Measurements from ENCODE around the gene BAD.

Gene BAD

DNA sequence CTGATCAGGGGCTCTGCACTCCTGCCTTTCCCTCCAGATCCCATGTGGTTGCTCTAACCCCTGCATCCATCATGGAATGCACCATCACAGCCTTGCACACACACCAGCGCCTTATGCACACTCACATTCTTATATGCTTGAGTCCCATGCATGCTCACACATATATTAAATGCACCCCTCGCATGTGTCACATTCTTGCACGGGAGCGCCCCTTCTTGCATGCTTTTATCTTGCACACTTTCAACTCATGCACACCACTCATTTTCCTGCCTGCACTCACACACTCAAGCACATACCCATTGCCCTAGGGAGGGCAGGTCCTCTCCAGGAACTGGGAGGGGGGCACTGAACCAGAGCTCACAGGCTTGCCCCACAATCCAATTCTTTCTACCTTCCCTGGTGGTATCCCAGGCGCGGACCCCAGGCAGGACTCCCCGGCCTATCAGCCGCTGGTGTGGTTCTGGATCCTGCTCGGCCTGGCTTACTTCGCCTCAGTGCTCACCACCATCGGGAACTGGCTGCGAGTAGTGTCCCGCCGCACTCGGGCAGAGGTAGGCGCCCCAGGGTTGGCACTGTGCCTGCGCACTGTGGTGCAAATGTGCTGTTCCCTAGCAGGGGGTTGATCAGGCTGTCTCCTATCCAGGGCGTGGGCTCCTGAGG is 13.4 kb upstream of the BAD start:
- no peak for DNase-seq

DNA sequence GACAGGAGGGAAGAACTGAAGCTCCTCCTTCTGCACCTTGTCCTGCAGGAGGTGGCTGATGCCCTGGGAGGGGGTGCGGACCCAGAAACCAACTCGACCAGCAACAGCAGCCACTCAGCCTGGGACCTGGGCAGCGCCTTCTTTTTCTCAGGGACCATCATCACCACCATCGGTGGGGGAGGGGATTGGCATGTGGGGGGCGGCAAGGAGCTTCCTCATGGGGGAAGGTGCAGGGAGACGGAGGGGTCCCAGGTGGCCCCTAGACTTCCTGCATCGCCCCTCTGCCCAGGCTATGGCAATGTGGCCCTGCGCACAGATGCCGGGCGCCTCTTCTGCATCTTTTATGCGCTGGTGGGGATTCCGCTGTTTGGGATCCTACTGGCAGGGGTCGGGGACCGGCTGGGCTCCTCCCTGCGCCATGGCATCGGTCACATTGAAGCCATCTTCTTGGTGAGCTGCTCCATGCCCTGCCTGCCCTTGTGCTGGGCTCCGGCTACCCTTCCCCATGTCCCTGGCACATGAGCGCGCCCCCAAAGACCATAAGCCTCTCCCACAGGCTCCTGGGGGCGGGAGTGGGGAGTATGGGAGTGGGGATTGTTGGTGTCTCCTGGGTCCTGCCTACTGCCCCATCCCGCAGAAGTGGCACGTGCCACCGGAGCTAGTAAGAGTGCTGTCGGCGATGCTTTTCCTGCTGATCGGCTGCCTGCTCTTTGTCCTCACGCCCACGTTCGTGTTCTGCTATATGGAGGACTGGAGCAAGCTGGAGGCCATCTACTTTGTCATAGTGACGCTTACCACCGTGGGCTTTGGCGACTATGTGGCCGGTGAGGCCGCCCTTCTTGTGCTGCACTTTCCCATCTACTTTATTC is 12.6 kb upstream of the BAD start:
- no peak for DNase-seq

GRCh38 chr11:64296236-64296635 is 11.8 kb upstream of the BAD start:
- DNase-seq: no peak

- no peak for DNase-seq
Measured at GRCh38 chr11:64295760-64296159, 11.3 kb upstream of the BAD start.

GRCh38 chr11:64294774-64295173 is 10.3 kb upstream of the BAD start:
- DNase-seq: no peak

GRCh38 chr11:64292460-64293254 is 8.2 kb upstream of the BAD start:
- DNase-seq: peak in 1 of 51 donors; percentile 26

DNA sequence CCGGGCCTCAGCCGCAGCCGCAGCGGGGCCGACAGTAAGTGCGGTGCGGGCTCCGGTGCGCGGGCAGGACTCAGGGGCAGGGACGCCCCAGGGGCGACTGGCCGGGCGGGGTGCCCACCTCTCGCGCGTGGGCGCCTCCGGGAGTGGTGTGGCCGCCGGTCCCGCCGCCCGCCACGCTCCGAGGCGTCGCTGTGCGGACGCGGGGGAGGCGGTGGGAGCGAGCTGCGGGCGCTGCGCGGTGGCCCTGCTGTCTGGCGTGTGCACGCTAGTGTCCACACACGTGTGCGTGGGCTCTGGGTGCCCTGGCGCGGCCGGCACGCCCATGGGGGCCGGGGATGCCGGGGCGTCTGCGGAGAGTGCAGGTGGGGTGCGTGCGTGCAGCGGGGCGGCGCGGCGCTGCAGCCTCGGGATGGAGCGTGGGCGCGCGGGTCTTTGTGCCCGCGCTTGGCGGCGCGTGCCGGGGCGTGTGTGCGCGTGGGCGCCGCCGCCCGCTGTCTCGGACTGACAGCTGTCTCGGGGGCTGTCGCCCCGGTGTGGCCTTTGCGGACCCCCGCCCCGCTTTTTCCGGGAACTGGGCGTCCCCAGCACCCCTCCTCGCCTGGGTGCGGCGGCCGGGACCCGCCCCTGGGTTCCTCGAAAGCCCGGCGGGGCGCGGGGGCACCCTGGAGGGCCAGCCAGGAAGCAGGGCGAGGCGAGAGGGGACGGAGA is 7.4 kb upstream of the BAD start:
- peak in 5 of 51 donors; percentile 12 to 48 (median 39) for DNase-seq

DNA sequence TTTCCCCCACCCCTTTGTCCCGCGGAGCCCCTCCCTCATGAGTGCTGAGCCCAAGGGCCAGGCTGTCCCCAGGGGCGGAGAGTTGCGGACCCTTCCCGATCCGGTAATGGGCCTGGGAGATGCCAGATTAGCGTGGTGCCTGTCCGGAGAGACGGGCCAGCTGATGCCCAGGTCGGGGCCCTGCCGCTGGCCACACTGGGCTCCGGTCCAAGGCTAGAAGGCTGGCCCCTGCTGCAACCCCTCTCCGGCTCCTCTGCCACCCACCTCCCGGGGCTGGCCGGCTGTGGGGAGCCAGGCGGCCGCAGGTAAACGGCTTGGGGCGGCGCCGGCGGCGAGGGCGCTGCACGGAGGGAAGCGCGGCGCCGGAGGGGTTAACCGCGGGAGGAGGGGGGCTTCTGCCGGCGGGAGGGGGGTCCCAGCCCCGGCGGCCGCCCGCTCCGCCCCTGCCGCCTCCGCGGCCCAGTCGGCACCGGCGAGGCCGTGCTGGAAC is 6.8 kb upstream of the BAD start, which contains the start of gene KCNK4:
KCNK4 (plus strand) TSS at position 41 of the 490 bp plus-strand sequence. CDS start 1,717 bp downstream, outside the sequence.
- no peak for DNase-seq

DNA sequence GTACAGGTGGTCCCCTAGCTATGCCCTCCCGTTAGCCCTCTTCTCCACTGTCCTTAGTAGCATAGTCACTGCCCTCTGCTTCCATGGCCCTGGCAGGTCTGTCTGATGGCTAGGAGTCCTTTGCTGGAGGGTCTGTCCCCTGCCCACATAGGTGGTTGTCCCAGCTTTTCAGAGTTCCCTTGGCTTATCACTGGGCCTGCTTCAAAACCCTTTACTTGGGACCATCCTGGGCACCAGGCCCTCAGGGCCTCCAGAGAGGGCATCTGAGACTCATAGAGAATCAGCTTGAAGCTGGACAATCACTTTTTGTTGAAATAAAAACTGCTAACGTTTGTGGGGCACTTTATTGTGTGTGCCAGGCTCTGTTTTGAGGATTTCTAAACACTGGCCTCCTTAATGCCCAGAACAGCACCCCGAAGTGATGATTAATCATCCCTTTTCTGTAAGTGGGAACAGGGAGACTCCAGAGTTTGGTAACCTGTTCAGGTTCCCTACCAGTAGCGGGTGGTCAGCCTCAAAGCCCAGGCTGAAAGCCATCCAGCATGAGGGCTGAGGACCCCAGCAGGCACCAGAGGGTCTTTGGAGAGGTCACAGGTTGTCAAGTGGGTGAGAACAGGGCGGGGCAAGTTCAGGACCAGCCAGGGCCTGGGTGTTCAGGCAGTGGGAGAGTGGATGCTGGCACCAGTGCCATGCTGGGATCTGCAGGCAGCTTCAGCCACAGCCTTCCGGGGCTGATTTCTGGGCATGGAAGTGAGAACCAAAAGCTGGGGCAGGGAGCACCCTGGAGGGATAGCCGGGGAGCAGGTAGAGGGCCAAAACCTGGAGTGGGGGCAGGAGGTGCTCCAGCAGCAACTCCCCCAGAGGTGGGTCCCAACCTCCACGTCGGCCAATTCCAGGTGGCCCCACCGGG is 6.1 kb upstream of the BAD start:
- no peak for DNase-seq

- no peak for DNase-seq
Measured at GRCh38 chr11:64289002-64289564, 4.6 kb upstream of the BAD start.

GRCh38 chr11:64288353-64288750 is 3.9 kb upstream of the BAD start:
- DNase-seq: no peak

DNA sequence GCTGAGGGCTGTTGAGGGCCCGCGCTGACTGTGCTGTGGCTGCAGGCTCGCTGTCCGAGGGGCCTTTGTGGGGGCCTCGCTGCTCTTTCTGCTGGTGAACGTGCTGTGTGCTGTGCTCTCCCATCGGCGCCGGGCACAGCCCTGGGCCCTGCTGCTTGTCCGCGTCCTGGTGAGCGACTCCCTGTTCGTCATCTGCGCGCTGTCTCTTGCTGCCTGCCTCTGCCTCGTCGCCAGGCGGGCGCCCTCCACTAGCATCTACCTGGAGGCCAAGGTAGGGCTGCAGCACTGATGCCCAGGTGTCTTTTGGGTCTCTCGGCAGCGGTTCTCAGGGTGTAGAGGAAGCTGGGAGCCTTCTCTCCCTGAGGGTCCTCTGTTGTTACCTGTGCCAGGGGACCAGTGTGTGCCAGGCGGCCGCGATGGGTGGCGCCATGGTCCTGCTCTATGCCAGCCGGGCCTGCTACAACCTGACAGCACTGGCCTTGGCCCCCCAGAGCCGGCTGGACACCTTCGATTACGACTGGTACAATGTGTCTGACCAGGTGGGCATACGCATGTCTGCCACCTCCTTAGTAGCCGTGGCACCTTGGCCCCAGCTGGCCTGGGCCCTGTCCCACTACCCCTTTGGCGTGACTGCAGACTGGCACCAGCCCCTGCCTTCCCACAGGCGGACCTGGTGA is 3.3 kb upstream of the BAD start:
- no peak for DNase-seq

- DNase-seq: no peak
Measured at GRCh38 chr11:64286801-64287159, 2.3 kb upstream of the BAD start.

- no peak for DNase-seq
Measured at GRCh38 chr11:64285885-64286800, 1.7 kb upstream of the BAD start.

GRCh38 chr11:64284962-64285884 is 758 bp upstream of the BAD start, which contains the start of gene GPR137:
Gene GPR137 (plus strand): TSS chr11:64285848. CDS start chr11:64286525, 677 bp downstream.
- DNase-seq: peak; percentile 44 to 98 (median 86)

GRCh38 chr11:64283092-64283491 is 1.4 kb downstream of the BAD start:
- no peak for DNase-seq

All from hypothalamus (tissue), 51 donors.